GM21381 (cell line): ENCODE measurements around the gene RHOD.

Source experiments
- ATAC-seq: cut with Tn5 transposase; IDR thresholded peaks from one replicate; pipeline ENCODE4 v1.9.1; 2021; ENCODE audit warnings: mild to moderate bottlenecking, moderate library complexity; ENCODE audit not compliant: unreplicated experiment

Gene RHOD

DNA sequence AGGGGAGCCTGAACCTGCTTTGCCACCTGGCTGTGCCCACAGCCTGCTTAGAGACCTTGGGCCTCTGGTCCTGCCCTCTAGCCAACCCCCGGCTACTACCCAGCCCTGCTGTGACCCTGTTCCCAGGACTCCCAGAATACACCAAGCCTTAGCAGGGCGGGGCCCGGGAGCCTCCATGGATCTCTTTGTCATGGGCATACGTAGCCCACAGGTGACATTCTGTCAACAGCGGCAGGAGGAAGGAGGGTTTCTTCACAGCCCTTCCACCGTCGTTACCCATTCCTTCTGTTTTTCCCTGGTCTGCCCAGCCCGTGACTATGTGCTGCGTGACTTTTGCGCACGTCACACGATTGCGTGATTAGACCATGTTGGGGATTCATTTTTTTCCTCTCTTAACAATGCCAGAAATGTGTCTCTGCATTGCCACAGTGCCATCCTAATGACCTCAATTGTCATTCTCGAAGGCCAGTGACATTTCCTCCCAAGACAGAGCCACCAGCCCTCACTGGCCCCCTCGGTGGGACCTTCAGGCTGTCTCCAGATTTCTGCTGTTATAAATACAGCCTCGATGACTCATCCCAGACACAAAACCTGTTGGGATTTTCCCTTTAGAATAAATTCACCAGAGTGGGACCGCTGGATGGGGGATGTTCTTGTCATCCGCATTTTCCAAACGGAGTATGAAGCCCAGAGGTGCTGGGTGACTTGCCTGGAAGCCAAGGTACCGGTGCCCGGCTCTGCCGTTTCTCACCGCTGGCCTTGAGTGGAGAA, 24.7 kb upstream of the RHOD start:
- ATAC-seq: no peak

DNA sequence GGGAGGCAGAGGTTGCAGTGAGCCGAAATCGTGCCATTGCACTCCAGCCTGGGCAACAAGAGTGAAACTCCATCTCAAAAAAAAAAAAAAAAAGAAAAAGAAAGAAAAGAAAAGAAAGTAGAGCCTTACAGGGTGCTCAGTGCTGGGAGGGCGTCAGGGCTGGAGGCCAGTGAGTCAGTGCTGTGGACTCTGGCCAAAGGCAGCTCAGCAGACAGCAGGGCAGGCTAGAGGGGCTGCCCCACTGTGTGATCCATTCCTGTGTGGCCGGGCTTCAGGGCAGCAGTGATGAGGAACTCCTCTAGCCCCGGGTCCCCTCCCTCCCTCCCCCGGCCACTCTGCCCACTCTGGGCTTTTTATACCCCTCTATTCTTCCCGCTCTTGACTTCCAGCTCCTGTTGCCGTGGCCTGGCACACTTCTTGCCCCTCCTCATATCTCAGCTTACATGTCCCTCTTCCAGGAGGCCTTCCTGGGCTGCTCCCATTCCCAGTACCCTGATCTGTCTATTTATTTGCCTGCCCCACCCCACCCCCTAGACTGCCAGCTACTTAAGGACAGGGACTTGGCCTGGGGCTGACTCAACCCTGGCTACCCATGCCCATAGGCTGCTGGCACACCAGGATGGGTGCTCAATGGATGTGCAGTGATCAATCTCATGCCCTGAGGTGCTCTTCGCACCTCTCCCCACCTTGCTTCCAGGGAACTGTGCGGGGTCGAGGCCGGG, 23.7 kb upstream of the RHOD start:
- no peak for ATAC-seq

DNA sequence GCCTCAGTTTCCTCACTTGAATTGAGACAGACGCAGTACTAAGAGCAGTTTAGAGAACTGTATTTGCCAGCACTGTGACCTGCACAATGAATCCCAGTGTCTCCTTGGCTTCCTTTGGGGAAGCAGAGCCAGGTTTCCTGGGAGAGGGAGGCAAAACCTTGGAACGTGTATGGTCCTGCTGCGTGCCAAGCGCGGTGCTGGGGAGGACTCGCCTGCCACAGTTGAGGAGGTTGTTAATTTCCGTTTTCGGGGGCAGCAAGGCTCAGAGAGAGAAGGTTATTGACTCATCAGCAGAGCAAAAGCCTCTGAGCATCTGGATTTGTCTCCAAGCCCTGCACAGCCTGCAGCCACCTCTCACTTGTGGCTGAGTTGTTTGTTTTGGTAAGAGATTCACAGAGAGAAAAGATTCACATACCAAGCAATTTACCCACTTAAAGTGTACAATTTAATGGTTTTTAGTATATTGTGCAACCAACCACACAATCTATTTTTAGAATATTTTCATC, 22.9 kb upstream of the RHOD start:
- no peak for ATAC-seq

DNA sequence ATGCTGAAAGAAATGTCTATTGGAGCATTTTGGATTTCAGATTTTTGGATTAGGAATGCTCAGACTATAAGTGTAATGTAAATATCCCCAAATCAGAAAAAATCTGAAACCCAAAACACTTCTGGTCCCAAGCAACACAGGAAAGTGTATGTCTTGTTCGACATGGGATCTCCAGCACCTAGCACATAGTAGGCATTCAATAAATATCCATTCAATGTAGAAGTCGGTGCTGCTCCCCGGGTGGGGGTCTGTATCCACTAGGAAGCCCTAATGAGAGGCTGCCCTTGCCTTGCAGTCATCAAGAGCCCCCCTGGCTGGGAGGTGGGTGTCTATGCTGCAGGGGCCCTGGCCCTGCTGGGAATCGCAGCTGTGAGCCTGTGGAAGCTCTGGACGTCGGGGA, 22.3 kb upstream of the RHOD start:
- ATAC-seq: no peak

DNA sequence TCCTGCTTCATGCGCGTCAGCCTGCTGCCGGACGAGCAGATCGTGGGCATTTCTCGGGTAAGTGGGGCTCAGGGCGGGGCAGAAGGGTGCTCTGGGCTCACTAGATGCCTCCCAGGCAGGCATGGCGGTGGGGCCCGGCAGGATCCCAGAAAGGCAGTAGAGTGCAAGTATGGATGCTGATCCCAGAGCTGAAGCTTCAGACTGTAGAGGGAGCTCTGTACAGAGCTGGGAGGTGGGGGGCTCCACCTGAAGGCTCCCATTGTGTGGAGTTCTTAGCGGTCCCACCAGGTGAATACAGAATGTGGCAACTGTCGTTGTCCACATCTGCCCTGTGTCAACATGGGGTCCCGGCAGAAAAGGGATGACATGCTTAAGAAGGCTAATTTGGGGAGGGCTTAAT, 16.5 kb upstream of the RHOD start:
- ATAC-seq: no peak

DNA sequence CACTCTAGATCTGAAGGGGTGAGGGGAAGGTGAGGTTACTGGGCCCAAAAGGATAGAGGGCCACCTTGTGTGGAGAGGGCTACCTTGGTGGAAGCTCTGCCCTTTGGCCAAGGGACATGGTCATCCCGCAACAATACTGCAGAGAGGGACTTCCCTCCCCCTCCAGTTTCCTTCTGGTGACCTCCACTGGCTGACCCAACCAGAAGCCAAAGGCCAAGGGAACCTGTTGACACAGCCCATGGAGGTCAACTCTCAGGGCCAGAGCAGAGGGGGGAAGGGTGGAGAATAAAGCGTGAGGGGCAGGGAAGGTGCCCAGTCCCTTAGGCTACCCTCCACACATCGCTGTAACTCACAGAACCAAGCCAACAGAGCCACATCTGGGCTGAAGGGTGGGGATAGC, 15.0 kb upstream of the RHOD start:
- ATAC-seq: no peak

DNA sequence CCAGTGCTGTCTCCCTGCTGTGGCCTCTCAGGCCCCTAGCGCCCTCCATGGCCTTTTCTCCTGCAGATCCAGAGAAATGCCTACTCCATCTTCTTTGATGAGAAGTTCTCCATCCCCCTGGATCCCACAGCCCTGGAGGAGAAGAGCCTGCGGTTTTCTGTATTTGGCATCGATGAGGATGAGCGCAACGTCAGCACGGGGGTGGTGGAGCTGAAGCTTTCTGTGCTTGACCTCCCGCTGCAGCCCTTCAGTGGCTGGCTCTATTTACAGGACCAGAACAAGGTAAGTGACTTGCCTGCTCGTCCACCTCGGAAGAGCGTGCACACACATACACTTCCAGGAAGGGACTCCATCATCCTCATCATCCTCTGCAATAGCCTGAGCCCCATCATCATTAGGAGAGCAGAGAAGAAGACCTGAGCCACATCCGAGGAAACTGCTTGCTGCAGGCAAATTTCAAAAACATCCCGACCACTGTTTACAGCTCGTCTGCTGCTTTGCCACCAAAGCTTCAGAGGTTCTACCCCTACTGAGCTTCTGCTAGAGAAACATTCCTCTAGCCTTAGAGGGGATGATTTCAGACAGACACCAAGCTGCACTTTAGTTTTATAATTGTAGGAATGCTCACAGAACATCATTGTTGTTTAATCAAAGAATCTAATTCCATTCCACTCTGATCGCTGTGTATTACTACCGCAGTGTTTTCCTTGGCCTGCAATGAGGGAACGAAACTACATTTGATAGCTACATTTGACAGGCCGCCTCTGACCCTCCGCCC, 12.9 kb upstream of the RHOD start:
- ATAC-seq: no peak

DNA sequence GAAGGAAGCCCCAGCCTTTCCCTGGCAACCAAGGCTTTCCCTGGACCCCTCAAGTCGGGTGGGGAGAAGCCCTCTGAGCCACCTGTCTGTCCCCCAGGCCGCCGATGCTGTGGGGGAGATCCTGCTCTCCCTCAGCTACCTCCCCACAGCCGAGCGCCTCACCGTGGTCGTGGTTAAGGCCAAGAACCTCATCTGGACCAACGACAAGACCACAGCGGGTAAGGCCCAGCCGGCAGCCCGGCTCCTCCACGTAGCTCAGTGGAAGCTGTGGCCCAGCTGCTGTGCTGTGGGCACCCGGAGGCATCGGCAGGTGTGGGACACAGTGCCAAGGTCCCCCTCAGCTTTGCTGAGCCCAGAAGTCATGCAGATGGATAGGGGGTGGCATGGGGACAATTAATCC, 12.2 kb upstream of the RHOD start:
- ATAC-seq: no peak

DNA sequence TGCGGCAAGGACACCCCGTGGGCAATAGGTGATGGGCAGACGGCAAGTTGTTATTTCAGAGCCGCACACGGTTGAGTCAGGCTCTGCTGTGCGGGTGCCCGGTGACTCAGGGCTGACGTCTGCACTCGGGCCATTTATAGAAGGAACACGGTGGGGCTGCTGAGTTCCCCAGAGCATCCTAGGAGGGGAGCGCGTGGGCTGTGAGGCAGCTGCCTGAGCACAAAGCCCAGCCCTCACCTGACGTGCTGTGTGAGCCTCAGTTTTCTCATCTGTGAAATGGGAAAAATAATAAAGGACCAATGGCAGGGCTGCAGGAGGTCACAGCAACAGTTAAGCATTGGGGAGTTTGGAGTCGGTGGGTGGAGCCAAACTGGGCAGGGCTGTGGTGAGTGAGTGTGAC, 11.3 kb upstream of the RHOD start:
- ATAC-seq: no peak

DNA sequence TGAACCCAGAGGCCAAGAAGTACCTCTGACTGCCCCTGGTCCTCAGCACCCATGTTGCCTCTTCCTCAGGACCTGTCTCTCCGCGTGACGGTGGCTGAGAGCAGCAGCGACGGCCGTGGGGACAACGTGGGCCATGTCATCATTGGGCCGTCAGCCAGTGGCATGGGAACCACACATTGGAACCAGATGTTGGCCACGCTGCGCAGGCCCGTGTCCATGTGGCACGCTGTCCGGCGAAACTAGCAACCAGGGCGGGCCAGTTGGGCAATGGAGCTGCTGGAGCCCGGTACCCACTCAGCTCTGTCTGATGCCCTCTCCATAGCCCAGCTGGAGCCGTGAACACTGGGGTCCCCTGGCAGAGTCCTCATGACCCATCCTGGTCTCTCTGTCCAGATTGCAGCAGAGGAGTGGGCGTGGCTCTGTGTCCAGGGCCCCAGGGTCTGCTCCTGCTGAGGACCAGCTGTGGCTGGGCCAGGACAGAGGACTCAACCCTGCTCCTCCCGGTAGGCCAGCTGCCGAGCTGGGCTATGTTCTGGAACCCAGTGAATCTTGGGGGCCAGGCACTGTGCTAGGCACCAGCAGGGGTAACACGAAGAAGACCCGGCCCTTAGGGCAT, 8.0 kb upstream of the RHOD start:
- no peak for ATAC-seq

DNA sequence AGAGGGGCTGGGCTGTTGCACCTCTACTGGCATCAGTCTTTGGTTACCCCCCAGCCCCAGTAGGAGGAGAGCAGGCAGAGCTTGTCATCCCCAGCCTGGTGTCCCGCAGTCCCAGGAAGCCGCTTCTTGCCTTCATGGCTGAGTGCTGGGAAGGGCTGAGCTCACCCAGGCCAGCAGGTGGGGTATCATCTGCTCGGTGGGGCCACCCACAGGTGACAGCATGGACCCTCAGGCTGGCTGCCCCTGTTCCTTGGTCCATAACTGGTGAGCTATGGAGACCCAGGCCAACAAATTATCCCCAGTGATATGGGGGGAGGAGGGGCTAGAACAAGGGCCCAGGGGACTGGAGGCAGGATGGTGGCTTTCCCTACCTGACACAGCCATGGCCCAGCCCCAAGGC, 6.5 kb upstream of the RHOD start:
- ATAC-seq: no peak

DNA sequence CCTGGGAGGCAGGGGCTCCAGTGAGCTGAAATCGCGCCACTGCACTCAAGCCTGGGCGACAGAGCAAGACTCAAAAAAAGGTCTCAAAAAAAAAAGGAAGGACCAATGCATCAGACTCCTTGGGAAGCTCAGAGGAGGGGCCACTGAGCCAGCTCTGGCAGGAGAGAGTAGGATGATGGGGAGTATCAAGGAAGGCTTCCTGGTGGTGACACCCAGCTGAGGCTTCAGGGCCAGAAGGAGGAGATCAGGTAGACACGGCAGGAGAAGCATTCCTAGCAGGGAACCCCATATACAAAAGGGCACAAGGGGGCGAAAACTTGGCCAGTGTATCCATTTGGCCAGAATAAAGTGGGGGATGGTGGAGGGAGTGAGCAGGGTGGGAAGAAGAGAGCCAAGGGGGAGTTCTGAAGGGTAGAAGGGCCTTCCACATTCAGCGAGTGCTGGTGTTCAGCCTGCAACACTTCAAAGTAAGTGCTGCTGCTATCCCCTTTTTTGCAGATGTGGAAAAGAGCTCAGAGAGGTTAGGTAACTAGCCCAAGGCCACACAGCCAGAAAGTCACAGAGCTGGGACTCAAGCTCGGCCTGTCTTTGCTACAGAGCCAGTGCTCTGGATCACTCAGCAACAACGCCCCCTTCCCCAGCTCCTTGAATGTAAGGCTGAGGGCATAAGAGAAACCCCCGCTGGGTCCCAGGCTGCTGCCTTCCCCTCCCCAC, 5.3 kb upstream of the RHOD start:
- no peak for ATAC-seq

DNA sequence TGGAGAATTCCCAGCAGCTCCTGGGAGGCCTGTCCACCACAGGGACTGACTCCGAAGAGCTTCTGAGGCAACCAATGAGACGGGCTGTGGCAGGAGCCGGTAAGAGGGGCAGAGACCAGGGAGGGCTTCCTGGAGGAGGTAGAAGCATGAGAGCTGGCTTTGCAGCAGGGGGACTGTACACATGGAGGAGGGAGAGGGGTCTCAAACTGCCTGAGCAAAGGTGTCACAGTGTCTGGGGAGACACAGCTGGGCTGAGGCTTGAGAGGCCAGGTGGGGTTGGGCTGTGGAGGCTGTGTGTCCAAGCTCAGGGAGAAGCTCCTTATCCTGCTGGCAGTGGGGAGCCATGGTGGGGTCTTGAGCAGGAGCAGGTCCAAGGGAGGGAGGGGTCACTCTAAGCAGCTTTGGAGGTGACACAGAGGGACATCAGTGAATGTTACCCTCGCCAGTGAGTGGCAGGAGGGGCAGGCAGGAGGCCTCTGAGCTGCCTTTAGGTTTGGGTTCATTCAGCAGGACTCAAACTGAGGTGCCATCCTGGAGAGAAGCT, 4.6 kb upstream of the RHOD start:
- ATAC-seq: no peak

DNA sequence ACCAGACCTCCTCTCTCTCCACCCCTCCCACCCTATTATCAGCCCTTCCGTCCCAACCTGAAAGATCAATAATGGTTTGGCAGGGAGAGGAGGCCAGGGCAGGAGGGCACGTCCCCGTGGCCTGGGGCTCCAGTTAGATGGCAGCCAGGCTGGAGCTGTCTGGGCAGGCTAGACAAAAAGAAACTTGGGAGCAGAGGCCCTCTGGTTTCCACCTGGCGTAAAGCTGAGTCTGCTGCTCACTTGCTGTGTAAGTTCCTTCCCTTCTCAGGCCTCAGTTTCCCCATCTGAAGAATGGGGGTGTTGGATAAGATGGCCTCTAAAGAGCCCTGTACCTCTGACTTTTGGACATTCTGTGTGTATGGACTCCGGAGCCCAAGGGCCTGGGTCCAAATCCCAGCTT, 3.8 kb upstream of the RHOD start:
- ATAC-seq: no peak

DNA sequence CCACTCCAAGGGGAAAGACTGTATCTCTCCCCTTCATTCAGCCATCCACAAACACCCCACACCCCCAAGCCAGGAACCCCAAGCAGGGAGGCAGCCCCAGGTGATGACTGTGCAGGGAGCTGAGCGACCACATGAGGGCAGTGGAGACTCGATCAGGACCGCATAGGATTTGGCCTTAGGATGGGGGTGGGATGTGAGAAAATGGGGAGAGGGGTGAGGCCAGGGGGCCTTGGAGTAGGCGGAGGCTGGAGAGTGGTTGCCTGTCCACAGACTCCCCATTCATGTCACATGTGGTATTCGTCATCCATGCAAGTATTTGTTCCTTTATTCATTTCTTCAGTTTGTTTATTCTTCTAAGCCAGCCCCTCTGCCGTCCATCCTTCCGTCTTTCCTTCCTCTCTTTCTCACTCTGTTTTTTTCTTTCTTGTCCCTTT, 2.7 kb upstream of the RHOD start:
- no peak for ATAC-seq

DNA sequence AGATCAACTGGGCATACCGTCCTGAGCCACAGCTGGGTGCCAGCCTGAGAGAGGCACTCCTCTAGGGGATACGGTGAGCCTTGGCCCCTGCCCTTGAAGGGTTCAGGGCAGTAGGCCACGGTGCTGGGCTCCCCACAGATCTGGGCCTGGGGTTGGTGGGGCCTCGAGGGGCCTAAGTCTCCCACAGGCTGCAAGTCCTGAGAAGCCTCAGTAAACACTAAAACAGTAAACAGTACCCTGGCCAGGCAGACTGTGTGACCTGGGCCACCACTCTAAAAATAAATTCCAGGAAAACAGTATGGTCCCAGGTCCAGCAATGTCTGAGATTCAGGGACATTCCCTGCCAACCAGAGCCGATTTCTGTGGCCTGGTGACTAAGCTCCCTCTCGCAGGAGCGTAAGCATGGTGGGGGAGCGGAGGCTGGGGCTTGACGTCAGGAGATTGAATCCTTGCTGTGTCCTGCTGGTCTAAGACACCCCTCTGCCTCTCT, 2.3 kb upstream of the RHOD start:
- ATAC-seq: no peak

DNA sequence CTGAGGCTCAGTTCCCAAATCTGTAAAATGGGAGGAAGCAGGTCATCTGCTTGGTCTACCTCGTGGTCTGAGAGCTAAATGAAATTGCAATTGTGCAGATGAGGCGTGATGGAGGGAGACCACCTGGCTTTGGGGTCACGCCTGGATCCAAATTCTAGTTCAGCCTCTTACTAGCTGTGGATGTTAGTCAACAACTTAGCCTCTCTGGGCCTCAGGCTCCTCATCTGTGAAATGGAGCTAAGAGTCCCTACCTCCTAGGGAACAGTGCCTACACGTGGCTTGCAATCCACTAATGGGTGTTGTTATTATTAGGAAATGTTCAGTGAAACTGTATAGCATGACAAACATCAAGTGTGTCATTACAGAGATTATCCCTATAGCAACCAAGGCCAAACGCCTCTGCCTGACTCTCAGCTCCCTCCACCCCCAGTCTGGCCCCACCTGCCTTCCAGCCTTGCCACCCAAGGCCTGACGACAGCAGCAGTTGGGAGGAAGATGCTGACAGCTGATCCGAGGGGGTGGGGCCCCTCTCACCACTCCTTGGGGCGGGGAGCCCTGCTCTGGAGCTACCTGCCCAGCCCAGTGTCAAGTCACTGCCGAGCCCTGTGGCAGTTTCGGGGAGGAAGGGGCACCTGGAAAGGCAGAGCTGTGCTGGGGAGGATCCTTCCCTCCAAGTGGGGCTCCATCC, 1.7 kb upstream of the RHOD start:
- ATAC-seq: no peak

DNA sequence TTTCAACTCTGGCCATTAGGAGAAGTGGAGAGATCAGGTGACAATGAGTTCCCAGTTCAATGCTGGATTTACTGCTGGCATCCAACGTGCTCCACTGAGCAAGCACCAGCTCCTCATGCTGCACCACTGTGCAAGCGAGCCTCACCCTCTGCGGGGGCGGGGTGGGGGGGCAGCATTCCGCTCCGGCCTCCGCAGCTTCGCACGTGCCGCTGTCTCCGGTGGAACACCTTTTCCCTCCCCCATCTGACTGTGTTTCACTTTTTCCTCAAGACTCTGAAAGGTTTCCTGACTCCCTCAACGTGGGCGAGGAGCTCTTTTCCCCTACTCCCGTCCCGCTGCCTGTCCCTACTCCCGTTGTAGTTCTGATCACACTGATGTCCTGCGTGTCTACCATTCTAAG, 835 bp upstream of the RHOD start:
- no peak for ATAC-seq

DNA sequence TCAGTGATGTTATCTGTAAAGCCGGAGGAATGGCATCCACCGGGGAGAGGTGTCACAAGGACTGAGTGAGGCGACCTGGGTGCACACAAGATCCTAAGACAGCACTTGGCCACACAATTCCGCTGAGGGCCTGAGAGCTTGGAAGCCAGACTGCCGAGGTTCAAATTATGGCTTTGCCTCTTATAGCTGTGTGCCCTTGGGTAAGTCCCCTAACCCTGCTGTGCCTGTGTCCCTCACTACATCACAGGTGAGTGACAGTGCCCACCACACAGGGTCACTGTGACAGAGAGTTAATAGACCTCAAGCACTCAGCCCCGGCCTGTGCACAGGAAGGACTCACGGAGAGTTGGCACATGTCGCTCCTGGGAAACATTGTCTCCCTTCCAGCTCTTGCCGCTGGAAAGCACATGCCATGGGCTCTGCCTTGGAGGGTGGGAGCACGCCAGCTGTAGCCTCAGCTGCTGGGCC, 592 bp downstream of the RHOD start:
- ATAC-seq: no peak
